H1 (cell line): ENCODE results near the gene RGS17. TPM values are rescaled to one million over a fixed set of nuclear protein-coding genes. Genes with fewer than 3 reads are reported as not detected.

ENCODE experiments used
- BACH1 ChIP-seq: IDR thresholded peaks from 2 replicates; pipeline ENCODE4 v1.6.1; 2012; ENCODE audit warnings: low read length, improper control_type of control experiment
- BCL11A ChIP-seq, 2 experiments: IDR thresholded peaks; one replicate each; pipeline ENCODE4 v1.6.1; 2011; ENCODE audit warnings: low read depth in 2 of 2, low read length in 2 of 2, mild to moderate bottlenecking in 2 of 2
- BRCA1 ChIP-seq: IDR thresholded peaks from 2 replicates; pipeline ENCODE4 v1.6.1; 2012; ENCODE audit warnings: low read depth, low read length, improper control_type of control experiment
- CBX8 ChIP-seq: fragments of 300-800, 300-1000 bp; sonication (generic); IDR thresholded peaks from 2 replicates; pipeline ENCODE4 v1.7.1; 2016; ENCODE audit warnings: low read depth, low read length, borderline replicate concordance
- CHD1 ChIP-seq: IDR thresholded peaks from 2 replicates; pipeline ENCODE4 v1.6.1; 2012; ENCODE audit warnings: low read depth, low read length, improper control_type of control experiment
- CTBP2 ChIP-seq: IDR thresholded peaks from 2 replicates; pipeline ENCODE4 v1.7.0; 2011; ENCODE audit warnings: borderline replicate concordance, mild to moderate bottlenecking, moderate library complexity, mixed read lengths, low read length; ENCODE audit not compliant: insufficient read depth, insufficient read length
- GABPA ChIP-seq: IDR thresholded peaks from 2 replicates; pipeline ENCODE4 v1.6.1; 2011; ENCODE audit warnings: mild to moderate bottlenecking, low read length, moderate library complexity, borderline replicate concordance; ENCODE audit not compliant: insufficient read depth
- JUND ChIP-seq: IDR thresholded peaks from 2 replicates; pipeline ENCODE4 v1.6.1; 2011; ENCODE audit warnings: mild to moderate bottlenecking, improper control_type of control experiment, low read length
- KDM4A ChIP-seq: IDR thresholded peaks from one replicate; pipeline ENCODE4 v1.7.1; 2012; ENCODE audit warnings: low read depth, mild to moderate bottlenecking, moderate library complexity, low read length, inconsistent platforms; ENCODE audit not compliant: severe bottlenecking
- KDM5A ChIP-seq: fragments of 200-600 bp; IDR thresholded peaks from 2 replicates; pipeline ENCODE4 v1.7.1; 2012; ENCODE audit warnings: mild to moderate bottlenecking, low read length, inconsistent platforms, mixed read lengths
- MAFK ChIP-seq: IDR thresholded peaks from 2 replicates; pipeline ENCODE4 v1.6.1; 2012; ENCODE audit warnings: low read depth, mild to moderate bottlenecking, improper control_type of control experiment, low read length
- POLR2A ChIP-seq, 2 experiments: IDR thresholded peaks; 1 replicate in 1 of 2; 2 replicates in 1 of 2; pipeline ENCODE4 v1.6.1; 2011; ENCODE audit warnings: low read depth in 2 of 2, low read length in 2 of 2, mild to moderate bottlenecking in 2 of 2; ENCODE audit errors: control extremely low read depth in 1 of 2
- POLR2AphosphoS5 ChIP-seq: IDR thresholded peaks from 2 replicates; pipeline ENCODE4 v1.6.1; 2011; ENCODE audit warnings: low read depth, low read length
- POU5F1 ChIP-seq: IDR thresholded peaks from 2 replicates; pipeline ENCODE4 v1.6.1; 2011; ENCODE audit warnings: low read depth, mild to moderate bottlenecking, low read length, moderate library complexity
- RAD21 ChIP-seq, 2 experiments: IDR thresholded peaks in 1 of 2; conservative IDR thresholded peaks in 1 of 2; 2 replicates each; pipeline ENCODE4 v1.6.1; 2011; ENCODE audit warnings: low read depth in 2 of 2, low read length in 2 of 2, improper control_type of control experiment in 1 of 2, inconsistent platforms in 1 of 2, mild to moderate bottlenecking in 1 of 2, moderate library complexity in 1 of 2
- RNF2 ChIP-seq: fragments of 200-900, 300-1000 bp; sonication (generic); IDR thresholded peaks from 2 replicates; pipeline ENCODE4 v1.7.1; 2016; ENCODE audit warnings: borderline replicate concordance, low read depth, mild to moderate bottlenecking, antibody characterized with exemption, low read length; ENCODE audit not compliant: poor library complexity, severe bottlenecking; ENCODE audit errors: missing control alignments
- RXRA ChIP-seq: IDR thresholded peaks from 2 replicates; pipeline ENCODE4 v1.6.1; 2011; ENCODE audit warnings: low read depth, mild to moderate bottlenecking, low read length, moderate library complexity; ENCODE audit not compliant: insufficient read depth
- SIN3A ChIP-seq, 2 experiments: IDR thresholded peaks in 1 of 2; conservative IDR thresholded peaks in 1 of 2; 2 replicates each; pipeline ENCODE4 v1.6.1; 2011 to 2012; ENCODE audit warnings: low read length in 2 of 2, improper control_type of control experiment in 1 of 2, low read depth in 1 of 2, mild to moderate bottlenecking in 1 of 2
- polyA plus RNA-seq, 7 experiments: library from polyadenylated mRNA; depleted of rRNA in 3 of 7; stranded (reverse) in 5 of 7; unstranded in 2 of 7; fragments of >200 nt in 5 of 7; fragments of 200-250 nt in 2 of 7; gene quantifications; 1 replicate in 5 of 7; 2 replicates in 1 of 7; 4 replicates in 1 of 7; pipeline versions ENCODE4 v1.2.1 to v1.2.3, GENCODE V29; 2011 to 2013; ENCODE audit warnings: missing spikeins in 2 of 7, mixed read lengths in 2 of 7
- total RNA-seq: library from RNA; stranded (reverse); fragmentation: NEBNext Ultra II Directional; extraction: Animal tissue kit (Norgen Biotek cat#: 25700); gene quantifications from 2 replicates; pipeline ENCODE4 v1.2.1, GENCODE V29; 2021
- TF ChIP-seq, protein P1 (sequence below): IDR thresholded peaks from 2 replicates; pipeline ENCODE4 v1.6.1; 2011; ENCODE audit warnings: low read depth, mild to moderate bottlenecking, low read length; ENCODE audit not compliant: insufficient read depth

Gene RGS17
- total and polyA plus RNA-seq, 2 of the 8 experiments (the other 6 are each of a cell fraction or from before 2014, with no cell fraction given), result 2.0 to 12.2 TPM

DNA sequence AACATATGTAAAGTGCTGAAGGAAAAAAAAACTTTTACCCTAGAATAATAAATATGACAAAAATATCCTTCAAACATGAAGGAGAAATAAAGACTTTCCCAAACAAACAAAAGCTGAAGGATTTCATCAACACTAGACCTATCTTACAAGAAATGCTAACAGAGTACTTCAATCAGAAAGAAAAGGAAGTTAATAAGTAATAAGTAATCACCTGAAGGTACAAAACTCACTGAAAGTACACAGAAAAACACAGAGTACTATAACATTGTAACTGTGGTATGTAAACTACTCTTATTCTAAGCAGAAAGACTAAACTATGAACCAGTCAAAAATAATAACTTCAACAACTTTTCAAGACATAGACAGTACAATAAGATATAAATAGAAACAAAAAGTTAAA, 67.1 kb downstream of the RGS17 start (continued):
- TF ChIP-seq, protein P1, sequence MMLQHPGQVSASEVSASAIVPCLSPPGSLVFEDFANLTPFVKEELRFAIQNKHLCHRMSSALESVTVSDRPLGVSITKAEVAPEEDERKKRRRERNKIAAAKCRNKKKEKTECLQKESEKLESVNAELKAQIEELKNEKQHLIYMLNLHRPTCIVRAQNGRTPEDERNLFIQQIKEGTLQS, result no peak
- TF ChIP-seq KDM5A, result no peak
- TF ChIP-seq CTBP2, result no peak
- no peak for TF ChIP-seq RXRA
- TF ChIP-seq RNF2, result no peak
- TF ChIP-seq POLR2A (IDR thresholded peaks at IDR 0.05; ENCODE audit: control extremely low read depth in 1 of 2, low read depth in 2 of 2, low read length in 2 of 2), result no peak
- TF ChIP-seq CBX8, result no peak
- no peak for TF ChIP-seq BCL11A (IDR thresholded peaks at IDR 0.05; ENCODE audit: low read depth in 2 of 2, low read length in 2 of 2)
- TF ChIP-seq GABPA, result no peak
- no peak for TF ChIP-seq POLR2AphosphoS5
- TF ChIP-seq CHD1, result no peak
- TF ChIP-seq BRCA1, result no peak
- TF ChIP-seq SIN3A (conservative IDR thresholded peaks at IDR 0.05 in 1 of 2, IDR thresholded peaks at IDR 0.05 in 1 of 2; ENCODE audit: low read depth in 1 of 2, low read length in 2 of 2), result no peak
- TF ChIP-seq JUND, result no peak
- no peak for TF ChIP-seq BACH1
- no peak for TF ChIP-seq MAFK
- TF ChIP-seq KDM4A, result no peak
- TF ChIP-seq POU5F1, result no peak
- no peak for TF ChIP-seq RAD21 (IDR thresholded peaks at IDR 0.05 in 1 of 2, conservative IDR thresholded peaks at IDR 0.05 in 1 of 2; ENCODE audit: low read depth in 2 of 2, low read length in 2 of 2)
